Neural cell (in vitro differentiated cells): ENCODE results near the gene RAB44. TPM values are rescaled to one million over a fixed set of nuclear protein-coding genes. Genes with fewer than 3 reads are reported as not detected.

Experiments
- H2AFZ ChIP-seq: fragments of 200-600, 300-800 bp; sonication (generic), shearing (Covaris generic); 2 replicates; pipeline ENCODE4 v1.6.0; 2014; ENCODE audit warnings: low read depth, mild to moderate bottlenecking, antibody characterized with exemption, low read length, moderate library complexity
- H3F3A ChIP-seq: fragments of 200-600 bp; shearing (Covaris generic); 2 replicates; pipeline ENCODE4 v1.6.1; 2016; ENCODE audit warnings: mild to moderate bottlenecking, moderate library complexity, mixed read lengths, antibody characterized with exemption, low read length; ENCODE audit not compliant: insufficient read depth, poor library complexity, severe bottlenecking
- H3K27ac ChIP-seq: fragments of 200-600, 300-800 bp; sonication (generic), shearing (Covaris generic); 2 replicates; pipeline ENCODE4 v1.5.1; 2014; ENCODE audit warnings: mild to moderate bottlenecking, low read length, moderate library complexity
- H3K27me3 ChIP-seq: fragments of 300-800, 200-600 bp; sonication (generic), shearing (Covaris generic); 2 replicates; pipeline ENCODE4 v1.6.0; 2014; ENCODE audit warnings: mild to moderate bottlenecking, low read depth, low read length, moderate library complexity; ENCODE audit not compliant: insufficient read depth
- H3K36me3 ChIP-seq: fragments of 300-800, 200-600 bp; sonication (generic), shearing (Covaris generic); 2 replicates; pipeline ENCODE4 v1.5.1; 2014; ENCODE audit warnings: mild to moderate bottlenecking, antibody characterized with exemption, low read length, moderate library complexity; ENCODE audit not compliant: insufficient read depth
- H3K4me2 ChIP-seq: fragments of 300-800, 200-600 bp; sonication (generic), shearing (Covaris generic); 2 replicates; pipeline ENCODE4 v1.6.0; 2014; ENCODE audit warnings: mild to moderate bottlenecking, low read length
- H3K4me3 ChIP-seq: fragments of 300-800, 200-600 bp; sonication (generic), shearing (Covaris generic); 2 replicates; pipeline ENCODE4 v1.5.1; 2014; ENCODE audit warnings: mild to moderate bottlenecking, low read length, moderate library complexity
- H3K79me2 ChIP-seq: fragments of 200-600 bp; shearing (Covaris generic); replicated peaks from 2 replicates; pipeline ENCODE4 v1.6.0; 2014; ENCODE audit warnings: mild to moderate bottlenecking, low read length, moderate library complexity; ENCODE audit not compliant: insufficient read depth
- H3K9ac ChIP-seq: fragments of 300-800, 200-600 bp; sonication (generic), shearing (Covaris generic); 2 replicates; pipeline ENCODE4 v1.6.1; 2016; ENCODE audit warnings: mild to moderate bottlenecking, low read length, mixed read lengths
- H3K9me2 ChIP-seq: fragments of 200-600 bp; shearing (Covaris generic); 2 replicates; pipeline ENCODE4 v1.6.1; 2016; ENCODE audit warnings: mild to moderate bottlenecking, low read length, mixed read lengths; ENCODE audit not compliant: insufficient read depth
- H3K9me3 ChIP-seq: fragments of 200-600, 300-800 bp; sonication (generic), shearing (Covaris generic); 2 replicates; pipeline ENCODE4 v1.6.1; 2016; ENCODE audit warnings: mild to moderate bottlenecking, mixed run types, low read length, moderate library complexity, mixed read lengths
- H4K20me1 ChIP-seq: fragments of 200-600 bp; shearing (Covaris generic); 2 replicates; pipeline ENCODE4 v1.6.1; 2016; ENCODE audit warnings: mild to moderate bottlenecking, mixed run types; ENCODE audit not compliant: insufficient read depth
- CTCF ChIP-seq: fragments of 450-650 bp; IDR thresholded peaks from 2 replicates; pipeline ENCODE4 v1.5.1; 2014; ENCODE audit warnings: antibody characterized with exemption, mild to moderate bottlenecking, moderate library complexity; ENCODE audit not compliant: poor library complexity, severe bottlenecking
- EP300 ChIP-seq: fragments of 450-650 bp; conservative IDR thresholded peaks from 2 replicates; pipeline ENCODE4 v1.6.1; 2014; ENCODE audit warnings: antibody characterized with exemption, mild to moderate bottlenecking, moderate library complexity; ENCODE audit not compliant: poor library complexity, severe bottlenecking
- EZH2 ChIP-seq: fragments of 200-600, 300-800 bp; shearing (Covaris generic), sonication (generic); IDR thresholded peaks from 2 replicates; pipeline ENCODE4 v1.6.1; 2014; ENCODE audit warnings: antibody characterized with exemption, low read length, borderline replicate concordance, mild to moderate bottlenecking; ENCODE audit not compliant: insufficient read depth, poor library complexity, severe bottlenecking
- MXI1 ChIP-seq: fragments of 450-650 bp; conservative IDR thresholded peaks from 2 replicates; pipeline ENCODE4 v1.6.1; 2014; ENCODE audit warnings: antibody characterized with exemption, mild to moderate bottlenecking; ENCODE audit not compliant: poor library complexity, severe bottlenecking
- POLR2AphosphoS5 ChIP-seq: IDR thresholded peaks from 2 replicates; pipeline ENCODE4 v1.6.1; 2012
- RAD21 ChIP-seq: fragments of 450-650 bp; conservative IDR thresholded peaks from 2 replicates; pipeline ENCODE4 v1.6.1; 2014; ENCODE audit warnings: antibody characterized with exemption, mild to moderate bottlenecking, moderate library complexity
- REST ChIP-seq: IDR thresholded peaks from 2 replicates; pipeline ENCODE4 v1.6.1; 2012; ENCODE audit warnings: borderline replicate concordance
- SMC3 ChIP-seq: fragments of 450-650 bp; conservative IDR thresholded peaks from 2 replicates; pipeline ENCODE4 v1.6.1; 2014; ENCODE audit warnings: antibody characterized with exemption, mild to moderate bottlenecking, moderate library complexity; ENCODE audit not compliant: poor library complexity
- TAF1 ChIP-seq: IDR thresholded peaks from 2 replicates; pipeline ENCODE4 v1.6.1; 2012; ENCODE audit warnings: low read depth
- polyA minus RNA-seq: library from RNA; depleted of rRNA, polyadenylated mRNA; stranded (reverse); fragments of >200 nt; gene quantifications from 2 replicates; pipeline ENCODE4 v1.2.3, GENCODE V29; 2014
- polyA plus RNA-seq: library from polyadenylated mRNA; depleted of rRNA; stranded (reverse); fragments of >200 nt; gene quantifications from 2 replicates; pipeline ENCODE4 v1.2.3, GENCODE V29; 2014

RAB44 gene, protein sequence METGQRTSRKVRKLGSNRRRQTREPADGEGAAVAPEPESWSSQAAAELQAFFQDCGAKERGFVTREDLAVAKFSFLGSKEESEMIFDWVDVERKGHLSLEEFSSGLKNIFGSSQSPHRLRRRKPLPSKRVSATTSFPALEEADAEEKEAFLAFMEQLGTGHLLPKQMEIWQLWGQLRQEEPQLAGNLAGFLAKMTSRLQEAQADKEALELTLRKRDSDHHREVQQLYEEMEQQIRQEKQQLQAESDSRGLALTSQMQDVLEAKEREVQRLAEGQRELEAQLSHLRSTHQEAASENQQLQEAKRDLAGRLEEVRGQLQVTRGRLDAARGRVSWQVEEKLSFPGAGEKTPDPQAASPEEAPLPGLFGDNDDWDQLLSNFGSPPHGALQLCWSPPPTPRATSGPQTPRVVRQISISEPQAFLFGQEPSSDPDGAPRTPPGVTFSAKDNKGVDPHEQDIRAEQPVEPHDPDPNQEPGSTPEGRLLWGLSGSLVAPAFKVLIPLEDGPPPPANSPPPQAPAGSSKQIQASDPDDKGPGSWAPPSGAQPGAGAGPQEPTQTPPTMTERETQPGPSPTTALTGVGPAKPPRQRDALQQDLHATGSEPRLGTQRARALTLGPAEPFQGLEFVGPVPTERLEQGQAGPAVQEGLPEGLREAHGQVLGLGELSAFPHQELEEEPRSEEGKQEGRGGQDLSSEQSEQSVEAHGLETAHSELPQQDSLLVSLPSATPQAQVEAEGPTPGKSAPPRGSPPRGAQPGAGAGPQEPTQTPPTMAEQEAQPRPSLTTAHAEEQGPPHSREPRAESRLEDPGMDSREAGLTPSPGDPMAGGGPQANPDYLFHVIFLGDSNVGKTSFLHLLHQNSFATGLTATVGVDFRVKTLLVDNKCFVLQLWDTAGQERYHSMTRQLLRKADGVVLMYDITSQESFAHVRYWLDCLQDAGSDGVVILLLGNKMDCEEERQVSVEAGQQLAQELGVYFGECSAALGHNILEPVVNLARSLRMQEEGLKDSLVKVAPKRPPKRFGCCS
- not detected in 2 replicates for polyA plus RNA-seq
- not detected in 2 replicates for polyA minus RNA-seq

DNA sequence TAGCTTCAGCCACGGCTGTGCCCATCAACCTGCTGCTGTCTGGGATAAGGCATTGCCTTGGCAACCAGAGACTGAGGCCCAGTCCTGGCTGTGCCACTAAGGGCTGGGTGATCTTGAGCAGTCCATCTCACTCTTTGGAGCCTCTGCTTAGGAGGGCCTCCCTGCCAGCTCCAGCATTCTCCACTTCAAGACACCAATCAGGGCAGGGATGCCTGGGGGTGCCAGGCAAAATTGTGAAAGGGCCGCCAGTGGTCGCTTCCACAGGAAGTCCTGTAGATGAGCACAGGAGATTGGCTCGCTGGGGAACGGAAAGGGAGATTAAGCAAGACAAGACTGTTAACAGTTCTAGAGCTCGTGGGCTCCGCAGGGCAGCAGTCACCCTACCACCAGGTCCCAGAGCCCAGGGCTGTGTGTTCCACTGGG is at the start of gene RAB44:
Gene RAB44, plus strand, starts transcription at position 346 of the 423 bp plus-strand sequence. CDS start 6,410 bp downstream, outside the sequence.
- no peak within 1 kb of the TSS for H2AFZ ChIP-seq
- no peaks in the 10 kb centered on the region for H3K36me3 ChIP-seq
- H3K9me2 ChIP-seq, result no peaks in the 10 kb centered on the region
- no peak within 1 kb of the TSS for H3K27ac ChIP-seq
- H3F3A ChIP-seq, result no peaks in the 10 kb centered on the region
- H3K4me3 ChIP-seq, result no peak within 1 kb of the TSS
- no peaks in the 10 kb centered on the region for H3K9me3 ChIP-seq
- no peaks in the 10 kb centered on the region for H3K79me2 ChIP-seq
- H3K9ac ChIP-seq, result no peak within 1 kb of the TSS
- H4K20me1 ChIP-seq, result no peaks in the 10 kb centered on the region
- H3K27me3 ChIP-seq, result no peaks in the 10 kb centered on the region
- TF ChIP-seq SMC3, result no peak
- TF ChIP-seq EP300, result no peak
- no peak for TF ChIP-seq POLR2AphosphoS5
- TF ChIP-seq REST, result no peak
- no peak for TF ChIP-seq CTCF
- TF ChIP-seq EZH2, result no peak
- TF ChIP-seq RAD21, result no peak
- TF ChIP-seq TAF1, result no peak
- TF ChIP-seq MXI1, result no peak
- H3K4me2 ChIP-seq, result no peak within 1 kb of the TSS

- no peaks in the 10 kb centered on the region for H3F3A ChIP-seq
- H3K4me2 ChIP-seq, result no peak overlapping the region
- no peaks in the 10 kb centered on the region for H3K9me3 ChIP-seq
- H3K27ac ChIP-seq, result no peak overlapping the region
- H3K27me3 ChIP-seq, result no peaks in the 10 kb centered on the region
- no peak for TF ChIP-seq SMC3
- no peak for TF ChIP-seq RAD21
- no peak overlapping the region for H3K4me3 ChIP-seq
- H3K9me2 ChIP-seq, result no peaks in the 10 kb centered on the region
- H3K9ac ChIP-seq, result no peak overlapping the region
- no peaks in the 10 kb centered on the region for H3K79me2 ChIP-seq
- no peaks in the 10 kb centered on the region for H4K20me1 ChIP-seq
- no peaks in the 10 kb centered on the region for H3K36me3 ChIP-seq
- H2AFZ ChIP-seq, result no peak overlapping the region
These were observed 48.5 kb upstream of the RAB44 start for GRCh38 chr6:36649086-36649485.
